ENCODE measurements around the gene OTX1. TPM values are rescaled to one million over a fixed set of nuclear protein-coding genes. Genes with fewer than 3 reads are reported as not detected.

Gene OTX1
- total RNA-seq, 1 experiment from 2014 or later: 0.90 TPM

DNA sequence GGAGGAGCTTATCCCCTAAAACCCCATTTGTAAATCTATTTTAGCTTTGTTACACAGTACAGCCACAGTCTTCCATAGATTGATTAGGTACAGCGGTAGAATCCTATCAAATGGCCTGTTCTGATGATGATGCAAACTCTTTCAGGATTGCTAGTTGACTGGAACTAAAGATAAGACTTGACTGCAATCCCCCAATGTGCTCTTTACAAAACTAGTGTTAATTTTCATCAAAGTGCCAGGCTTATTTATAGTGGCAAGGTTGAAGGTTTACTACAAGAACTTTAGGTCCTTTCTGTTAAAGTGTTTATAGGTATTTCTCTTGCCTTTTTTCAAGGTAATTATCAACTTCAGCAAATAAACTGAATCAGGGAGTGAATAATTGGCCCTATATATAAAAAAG is 9.0 kb upstream of the OTX1 start:
- Mint-ChIP-seq H3K4me3 (no peak overlapping the region), H3K27me3 (ENCODE audit: low read depth) (peaks cover 56% of the 10 kb centered on the region), H3K4me1 (peaks cover 37% of the 10 kb centered on the region), H3K36me3 (no peaks in the 10 kb centered on the region), H3K27ac (no peak overlapping the region), H3K9me3 (no peaks in the 10 kb centered on the region)
- ATAC-seq: no peak
- no peak for TF ChIP-seq E2F1 (CRISPR knock-in tag; IDR thresholded peaks at IDR 0.05)
- TF ChIP-seq NFYB (CRISPR knock-in tag; conservative IDR thresholded peaks at IDR 0.05; ENCODE audit: low read depth): no peak
- peak; percentile 71; the same call in 1 of the 2 replicates for TF ChIP-seq GABPB1 (CRISPR knock-in tag; IDR thresholded peaks at IDR 0.05)
- ChIA-PET POLR2A (no interaction called here), CTCF (no interaction called here)
- no peak for DNase-seq (ENCODE audit: low spot score)

DNA sequence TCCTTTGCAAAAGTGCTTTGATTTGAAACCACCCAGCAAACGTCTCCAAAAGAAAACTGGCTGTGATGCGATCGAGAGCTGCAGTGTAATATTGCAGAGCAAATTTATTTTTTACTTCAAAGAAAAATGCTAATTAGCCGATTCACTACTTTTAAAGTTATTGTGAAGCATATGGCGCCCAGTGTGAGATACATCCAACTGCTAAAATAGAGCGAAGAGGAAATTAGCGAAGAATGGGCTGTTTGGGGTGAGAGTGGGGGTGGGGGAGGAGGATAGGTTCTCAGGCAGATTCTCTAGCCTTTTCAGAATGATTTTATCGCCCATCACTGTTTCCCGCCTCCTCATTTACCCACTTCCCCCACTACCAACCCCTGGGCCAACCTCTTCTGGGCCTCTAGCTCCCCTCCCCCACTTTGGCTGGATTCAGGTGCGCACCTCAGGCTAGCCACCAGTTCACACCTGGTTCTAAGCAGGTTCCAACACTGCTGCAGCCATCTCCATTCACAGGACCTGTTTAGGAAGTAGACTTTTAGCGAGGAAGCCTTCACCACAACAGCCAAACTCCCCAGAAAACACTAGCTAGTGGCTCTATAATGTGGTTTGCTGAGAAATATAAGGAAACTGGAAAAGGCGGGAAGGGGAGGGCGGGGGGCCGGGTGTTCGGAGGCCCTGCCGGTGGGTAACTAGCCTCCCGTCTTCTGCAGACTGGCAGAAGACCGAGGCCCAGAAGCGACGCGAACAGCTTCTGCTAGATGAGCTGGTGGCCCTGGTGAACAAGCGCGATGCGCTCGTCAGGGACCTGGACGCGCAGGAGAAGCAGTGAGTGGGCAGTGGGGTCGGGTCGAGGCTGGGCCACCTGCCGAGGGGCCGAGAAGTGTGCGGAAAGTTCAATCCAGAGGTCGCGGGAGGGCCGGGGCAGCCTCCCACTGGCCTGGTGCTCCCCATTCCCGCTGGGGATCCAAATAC is 6.0 kb upstream of the OTX1 start:
- DNase-seq (ENCODE audit: low spot score) (peak; percentile 78), ATAC-seq (peak; percentile 30)
- Mint-ChIP-seq H3K36me3 (no peaks in the 10 kb centered on the region), H3K27ac (peak overlapping the region; percentile 84), H3K9me3 (no peaks in the 10 kb centered on the region), H3K4me1 (peaks cover 53% of the 10 kb centered on the region), H3K27me3 (ENCODE audit: low read depth) (peaks cover 76% of the 10 kb centered on the region), H3K4me3 (peak overlapping the region; percentile 78)
- POLR2A ChIA-PET: interaction anchor here (0.6 to 1.4 kb wide), 9 partner anchors 8 to 1109 kb away, joined by 3 to 7 read pairs (median 5); no protein-coding TSS in a partner anchor
- CTCF ChIA-PET: interaction anchor here (0.7 to 2.3 kb wide), 4 partner anchors 10 to 588 kb away, joined by 3 to 23 read pairs (median 10); no protein-coding TSS in a partner anchor
- no peak for TF ChIP-seq MXD4 (CRISPR knock-in tag; IDR thresholded peaks at IDR 0.05; ENCODE audit: borderline replicate concordance)
- TF ChIP-seq RELA (CRISPR knock-in tag; IDR thresholded peaks at IDR 0.05; ENCODE audit: borderline replicate concordance): no peak
- no peak for TF ChIP-seq CBFB (CRISPR knock-in tag; IDR thresholded peaks at IDR 0.05; ENCODE audit: low read depth)
- TF ChIP-seq MAX (CRISPR knock-in tag; IDR thresholded peaks at IDR 0.05): peak; percentile 58; the same call in 1 of the 2 replicates
- no peak for TF ChIP-seq ZNF416 (CRISPR knock-in tag; IDR thresholded peaks at IDR 0.05)
- no peak for TF ChIP-seq ESRRA (CRISPR knock-in tag; IDR thresholded peaks at IDR 0.05; ENCODE audit: borderline replicate concordance)
- no peak for TF ChIP-seq PRDM15 (CRISPR knock-in tag; IDR thresholded peaks at IDR 0.05)
- 0 out of 2 replicates have a peak, but pooled peaks have one; percentile 44 for TF ChIP-seq ZNF396 (CRISPR knock-in tag; IDR thresholded peaks at IDR 0.05; ENCODE audit: borderline replicate concordance)
- TF ChIP-seq RORB (CRISPR knock-in tag; IDR thresholded peaks at IDR 0.05): no peak
- TF ChIP-seq FOXP1 (CRISPR knock-in tag; IDR thresholded peaks at IDR 0.05; ENCODE audit: borderline replicate concordance): no peak
- no peak for TF ChIP-seq ELF4 (CRISPR knock-in tag; IDR thresholded peaks at IDR 0.05; ENCODE audit: low read depth)
- TF ChIP-seq ZNF671 (CRISPR knock-in tag; IDR thresholded peaks at IDR 0.05): no peak
- TF ChIP-seq, protein P1, sequence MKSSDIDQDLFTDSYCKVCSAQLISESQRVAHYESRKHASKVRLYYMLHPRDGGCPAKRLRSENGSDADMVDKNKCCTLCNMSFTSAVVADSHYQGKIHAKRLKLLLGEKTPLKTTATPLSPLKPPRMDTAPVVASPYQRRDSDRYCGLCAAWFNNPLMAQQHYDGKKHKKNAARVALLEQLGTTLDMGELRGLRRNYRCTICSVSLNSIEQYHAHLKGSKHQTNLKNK (CRISPR knock-in tag; IDR thresholded peaks at IDR 0.05): no peak
- TF ChIP-seq, protein P2, sequence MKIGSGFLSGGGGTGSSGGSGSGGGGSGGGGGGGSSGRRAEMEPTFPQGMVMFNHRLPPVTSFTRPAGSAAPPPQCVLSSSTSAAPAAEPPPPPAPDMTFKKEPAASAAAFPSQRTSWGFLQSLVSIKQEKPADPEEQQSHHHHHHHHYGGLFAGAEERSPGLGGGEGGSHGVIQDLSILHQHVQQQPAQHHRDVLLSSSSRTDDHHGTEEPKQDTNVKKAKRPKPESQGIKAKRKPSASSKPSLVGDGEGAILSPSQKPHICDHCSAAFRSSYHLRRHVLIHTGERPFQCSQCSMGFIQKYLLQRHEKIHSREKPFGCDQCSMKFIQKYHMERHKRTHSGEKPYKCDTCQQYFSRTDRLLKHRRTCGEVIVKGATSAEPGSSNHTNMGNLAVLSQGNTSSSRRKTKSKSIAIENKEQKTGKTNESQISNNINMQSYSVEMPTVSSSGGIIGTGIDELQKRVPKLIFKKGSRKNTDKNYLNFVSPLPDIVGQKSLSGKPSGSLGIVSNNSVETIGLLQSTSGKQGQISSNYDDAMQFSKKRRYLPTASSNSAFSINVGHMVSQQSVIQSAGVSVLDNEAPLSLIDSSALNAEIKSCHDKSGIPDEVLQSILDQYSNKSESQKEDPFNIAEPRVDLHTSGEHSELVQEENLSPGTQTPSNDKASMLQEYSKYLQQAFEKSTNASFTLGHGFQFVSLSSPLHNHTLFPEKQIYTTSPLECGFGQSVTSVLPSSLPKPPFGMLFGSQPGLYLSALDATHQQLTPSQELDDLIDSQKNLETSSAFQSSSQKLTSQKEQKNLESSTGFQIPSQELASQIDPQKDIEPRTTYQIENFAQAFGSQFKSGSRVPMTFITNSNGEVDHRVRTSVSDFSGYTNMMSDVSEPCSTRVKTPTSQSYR (CRISPR knock-in tag; IDR thresholded peaks at IDR 0.05): peak; percentile 86; the same call in 1 of the 2 replicates
- TF ChIP-seq USF2 (CRISPR knock-in tag; IDR thresholded peaks at IDR 0.05): no peak
- no peak for TF ChIP-seq TEAD1 (CRISPR knock-in tag; IDR thresholded peaks at IDR 0.05)
- TF ChIP-seq PREB (CRISPR knock-in tag; IDR thresholded peaks at IDR 0.05; ENCODE audit: borderline replicate concordance): no peak
- no peak for TF ChIP-seq PRRX2 (CRISPR knock-in tag; IDR thresholded peaks at IDR 0.05)
- no peak for TF ChIP-seq FOXJ3 (CRISPR knock-in tag; IDR thresholded peaks at IDR 0.05; ENCODE audit: borderline replicate concordance)
- no peak for TF ChIP-seq ZNF317 (CRISPR knock-in tag; IDR thresholded peaks at IDR 0.05; ENCODE audit: borderline replicate concordance, low read depth)

Measured in WTC11 (cell line).